Stomach smooth muscle (tissue), 2 donors: Measurements from ENCODE around the gene ZNF428.
A peak's percentile ranks its signal among the peaks of the same experiment; 100 is the strongest.
"Not testable (repeated sequence)": the region's sequence is repeated elsewhere in the genome, so short reads cannot be mapped to it uniquely, and the experiment has no call there.

Experiments
- H3K27ac ChIP-seq: one replicate; pipeline ENCODE4 v1.7.0; 2013; ENCODE audit warnings: mild to moderate bottlenecking, low read length, inconsistent platforms
- H3K27me3 ChIP-seq, 2 donors: one replicate each; pipeline ENCODE4 v1.7.0; 2013; ENCODE audit warnings: low read length in 2 of 2; ENCODE audit not compliant: insufficient read depth in 2 of 2, control insufficient read depth in 1 of 2
- H3K36me3 ChIP-seq, 2 donors: one replicate each; pipeline ENCODE4 v1.7.0; 2013; ENCODE audit warnings: low read length in 2 of 2; ENCODE audit not compliant: control insufficient read depth in 2 of 2, insufficient read depth in 2 of 2
- H3K4me1 ChIP-seq: one replicate; pipeline ENCODE4 v1.7.0; 2013; ENCODE audit warnings: low read length; ENCODE audit not compliant: control insufficient read depth, insufficient read depth
- H3K4me3 ChIP-seq, 2 donors: one replicate each; pipeline ENCODE4 v1.7.0; 2013; ENCODE audit warnings: low read length in 2 of 2
- H3K9ac ChIP-seq, 2 donors: one replicate each; pipeline ENCODE4 v1.7.0; 2013; ENCODE audit warnings: low read length in 2 of 2, mild to moderate bottlenecking in 1 of 2
- H3K9me3 ChIP-seq, 2 donors: one replicate each; pipeline ENCODE4 v1.7.0; 2013; ENCODE audit warnings: low read length in 2 of 2; ENCODE audit not compliant: control insufficient read depth in 2 of 2
- donor health status: healthy.
- donor health status: Pancreatic carcinoma.

ZNF428 gene

DNA sequence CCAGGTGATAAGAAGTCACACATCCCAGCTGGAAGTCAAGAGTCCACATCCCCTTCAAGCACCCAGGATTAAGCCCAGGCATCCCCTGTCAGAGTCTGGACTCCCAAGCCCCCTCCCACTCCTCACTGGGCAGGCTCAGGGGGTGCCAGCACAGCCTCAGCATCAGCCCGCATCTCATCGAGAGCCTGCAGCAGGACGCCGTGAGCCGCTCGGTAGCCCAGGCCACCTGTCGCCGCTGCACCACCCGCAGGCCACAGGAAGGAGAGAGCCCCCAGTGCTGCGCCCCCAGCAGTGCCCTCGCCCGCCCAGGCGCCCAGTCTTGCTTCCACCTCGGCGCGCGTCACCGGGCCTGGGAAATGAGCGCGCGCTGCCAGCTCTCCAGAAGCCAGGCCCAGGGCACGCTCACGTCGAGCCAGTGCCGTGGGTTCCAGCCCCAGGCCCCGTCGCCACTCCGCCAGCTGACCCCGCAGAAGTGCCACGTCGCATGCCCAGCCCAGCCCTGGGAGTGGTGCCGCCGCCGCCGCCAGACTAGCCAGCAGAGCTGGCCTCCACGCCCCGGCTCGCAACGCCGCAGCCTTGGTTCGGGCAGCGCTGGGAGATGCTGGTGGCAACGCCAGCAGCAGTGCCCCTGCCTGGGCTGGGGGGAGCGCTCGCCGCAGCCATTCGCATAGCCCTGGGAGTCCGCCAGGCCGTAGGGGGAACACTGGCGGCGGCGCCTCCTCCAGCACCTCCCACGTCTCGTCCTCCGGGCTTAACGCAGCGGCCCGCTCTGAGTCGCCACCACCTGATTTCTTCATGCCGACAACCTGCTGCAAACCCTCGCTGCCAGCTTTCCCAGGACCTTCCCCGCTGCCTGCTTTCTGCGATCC, 27.3 kb downstream of the ZNF428 start:
- H3K4me1 ChIP-seq, result peaks cover 33% of the 10 kb centered on the region
- H3K9me3 ChIP-seq, result no peaks in the 10 kb centered on the region
- H3K27ac ChIP-seq, result no peak overlapping the region
- no peak overlapping the region for H3K4me3 ChIP-seq
- peaks cover 22 to 26% of the 10 kb centered on the region in 2 donors for H3K36me3 ChIP-seq
- H3K9ac ChIP-seq, result no peak overlapping the region
- H3K27me3 ChIP-seq, result no peaks in the 10 kb centered on the region

DNA sequence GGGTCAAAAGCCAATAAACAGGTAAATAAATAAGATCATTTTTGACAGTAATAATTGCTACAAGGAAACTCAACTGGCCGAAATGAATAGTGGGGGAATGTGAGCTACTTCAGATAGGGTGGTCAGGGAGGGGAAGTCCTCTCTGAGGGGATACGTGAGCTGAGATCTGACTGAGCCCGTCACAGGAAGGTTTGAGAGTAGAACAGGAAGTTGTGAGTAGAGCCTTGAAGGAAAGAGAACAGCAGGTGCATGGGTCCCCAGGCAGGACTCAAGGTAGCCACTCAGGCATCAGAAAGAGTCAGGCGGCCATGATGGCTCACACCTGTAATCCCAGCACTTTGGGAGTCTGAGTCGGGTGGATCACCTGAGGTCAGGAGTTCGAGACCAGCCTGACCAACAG, 29.8 kb downstream of the ZNF428 start:
- no peak overlapping the region for H3K27ac ChIP-seq
- H3K36me3 ChIP-seq, result peaks cover 28 to 31% of the 10 kb centered on the region in 2 donors
- no peaks in the 10 kb centered on the region for H3K9me3 ChIP-seq
- H3K27me3 ChIP-seq, result no peaks in the 10 kb centered on the region
- H3K9ac ChIP-seq, result no peak overlapping the region
- H3K4me3 ChIP-seq, result no peak overlapping the region
- peaks cover 15% of the 10 kb centered on the region for H3K4me1 ChIP-seq

DNA sequence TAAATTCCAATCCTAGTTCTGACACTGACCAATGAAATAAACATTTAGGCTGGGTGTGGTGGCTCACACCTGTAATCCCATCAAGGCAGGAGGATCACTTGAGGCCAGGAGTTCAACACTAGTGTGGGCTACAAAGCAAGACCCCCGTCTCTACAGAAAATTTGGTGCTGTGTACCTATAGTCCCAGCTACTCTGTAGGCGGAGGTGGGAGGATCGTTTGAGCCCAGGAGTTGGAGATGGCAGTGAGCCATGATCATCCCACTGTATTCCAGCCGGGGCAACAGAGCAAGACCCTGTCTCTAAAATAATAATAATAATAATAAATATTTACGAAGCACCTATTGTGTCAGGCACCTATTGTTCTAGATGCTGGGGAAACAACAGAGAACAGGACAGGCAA, 30.2 kb downstream of the ZNF428 start:
- H3K9me3 ChIP-seq, result no peaks in the 10 kb centered on the region
- H3K4me3 ChIP-seq, result no peak overlapping the region
- H3K36me3 ChIP-seq, result peaks cover 28 to 31% of the 10 kb centered on the region in 2 donors
- peaks cover 11% of the 10 kb centered on the region for H3K4me1 ChIP-seq
- no peak overlapping the region for H3K27ac ChIP-seq
- no peaks in the 10 kb centered on the region for H3K27me3 ChIP-seq
- no peak overlapping the region for H3K9ac ChIP-seq

DNA sequence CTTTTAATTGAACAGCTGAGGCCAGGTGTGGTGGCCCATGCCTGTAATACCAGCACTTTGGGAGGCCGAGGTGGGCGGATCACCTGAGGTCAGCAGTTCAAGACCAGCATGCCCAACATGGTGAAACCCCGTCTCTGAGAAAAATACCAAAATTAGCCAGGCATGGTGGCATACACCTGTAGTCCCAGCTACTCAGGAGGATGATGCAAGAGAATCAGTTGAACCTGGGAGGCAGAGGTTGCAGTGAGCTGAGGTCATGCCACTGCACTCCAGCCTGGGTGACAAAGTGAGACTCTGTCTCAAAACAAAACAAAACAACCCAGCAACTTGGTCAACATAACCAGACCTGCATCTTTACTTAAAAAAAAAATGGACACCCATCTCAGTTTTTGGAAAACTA, 32.4 kb downstream of the ZNF428 start:
- not testable (repeated sequence) for H3K27ac ChIP-seq, H3K27me3 ChIP-seq, H3K9ac ChIP-seq, H3K4me1 ChIP-seq, H3K9me3 ChIP-seq, H3K4me3 ChIP-seq
- H3K36me3 ChIP-seq, result peaks cover 17 to 18% of the 10 kb centered on the region in 2 donors

DNA sequence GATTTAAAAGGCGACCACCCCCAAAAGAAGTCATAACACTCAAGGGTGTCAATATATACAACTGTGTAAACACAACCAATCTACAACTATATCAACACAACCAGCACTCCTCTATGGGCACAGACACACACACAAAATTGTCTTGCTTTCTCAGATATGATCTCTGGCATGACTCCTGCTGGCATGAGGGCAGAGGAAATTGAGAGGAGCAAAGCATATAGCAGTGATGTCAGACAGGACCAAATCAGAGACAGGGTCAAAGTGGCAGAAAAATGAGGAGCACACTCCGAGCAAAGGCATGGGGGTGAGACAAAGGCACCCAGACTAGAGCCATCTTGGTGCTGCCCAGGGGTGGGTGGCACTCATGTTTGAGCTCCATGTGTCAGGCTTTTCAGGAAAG, 33.1 kb downstream of the ZNF428 start:
- peaks cover 6% of the 10 kb centered on the region for H3K4me1 ChIP-seq
- H3K9ac ChIP-seq, result no peak overlapping the region
- no peaks in the 10 kb centered on the region for H3K9me3 ChIP-seq
- no peak overlapping the region for H3K27ac ChIP-seq
- peaks cover 17% of the 10 kb centered on the region in 2 donors for H3K36me3 ChIP-seq
- no peaks in the 10 kb centered on the region for H3K27me3 ChIP-seq
- no peak overlapping the region for H3K4me3 ChIP-seq

DNA sequence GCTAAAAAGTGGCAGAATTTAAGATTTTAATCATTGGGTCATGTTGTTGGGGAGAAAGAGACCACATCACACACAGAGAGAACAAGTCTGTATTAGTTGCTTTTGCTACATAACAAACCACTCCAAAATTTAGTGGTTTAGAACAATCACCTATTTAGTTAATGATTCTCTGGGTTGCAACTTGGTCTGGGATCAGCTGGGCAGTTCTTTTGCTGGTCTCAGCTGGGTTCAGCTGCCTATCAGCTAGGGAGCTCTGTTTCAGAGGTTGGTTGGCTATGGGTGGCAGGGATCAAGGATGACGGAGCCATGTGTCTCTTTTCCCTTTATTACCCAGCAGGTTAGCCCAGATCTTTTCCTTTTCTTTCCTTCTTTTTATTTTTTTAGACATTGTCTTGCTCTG, 34.9 kb downstream of the ZNF428 start:
- peaks cover 15% of the 10 kb centered on the region for H3K4me1 ChIP-seq
- no peaks in the 10 kb centered on the region for H3K9me3 ChIP-seq
- no peak overlapping the region for H3K27ac ChIP-seq
- H3K4me3 ChIP-seq, result no peak overlapping the region
- no peaks in the 10 kb centered on the region for H3K27me3 ChIP-seq
- H3K36me3 ChIP-seq, result peaks cover 5 to 10% of the 10 kb centered on the region in 2 donors
- no peak overlapping the region for H3K9ac ChIP-seq

DNA sequence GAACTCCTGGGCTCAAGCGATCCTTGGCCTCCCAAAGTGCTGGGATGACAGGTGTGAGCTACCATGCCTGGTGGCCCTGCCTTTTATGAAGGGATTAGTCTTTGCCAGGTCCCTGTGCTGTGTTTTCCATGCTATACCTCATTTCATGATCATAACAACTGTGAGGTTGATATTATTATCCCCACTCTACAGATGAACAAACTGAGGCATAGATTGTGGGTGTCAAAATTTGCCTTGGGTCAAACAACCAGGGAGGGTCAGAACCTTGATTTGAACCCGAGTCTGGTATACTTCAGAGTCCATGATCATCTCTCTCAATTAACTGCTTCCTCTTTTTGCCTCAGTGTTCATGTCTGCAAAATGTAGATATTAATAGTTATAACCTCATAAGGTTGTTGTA, 36.9 kb downstream of the ZNF428 start:
- Histone ChIP-seq H3K36me3 (peaks cover 5 to 6% of the 10 kb centered on the region in 2 donors), H3K4me1 (peaks cover 15% of the 10 kb centered on the region), H3K27ac (peak overlapping the region; percentile 18), H3K4me3 (no peak overlapping the region), H3K27me3 (no peaks in the 10 kb centered on the region), H3K9me3 (no peaks in the 10 kb centered on the region), H3K9ac (no peak overlapping the region)

DNA sequence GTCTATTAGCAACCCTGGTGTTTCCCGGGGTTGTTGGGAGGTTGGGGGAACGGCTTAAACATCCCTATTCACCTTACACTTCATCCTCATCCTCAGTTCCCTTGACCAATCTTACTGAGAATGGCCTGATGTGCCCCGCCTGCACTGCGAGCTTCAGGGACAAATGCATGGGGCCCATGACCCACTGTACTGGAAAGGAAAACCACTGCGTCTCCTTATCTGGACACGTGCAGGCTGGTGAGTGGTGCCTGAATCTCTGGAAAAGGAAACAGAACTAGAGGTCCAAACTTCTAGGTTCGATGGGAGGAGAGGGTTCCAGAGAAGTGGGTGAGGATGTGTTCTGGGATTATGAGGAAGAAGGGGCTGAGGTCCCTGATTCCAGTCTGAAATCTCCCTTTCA, 38.0 kb downstream of the ZNF428 start:
- H3K4me3 ChIP-seq, result peak overlapping the region; percentile 83 to 91
- H3K27me3 ChIP-seq, result no peaks in the 10 kb centered on the region
- H3K36me3 ChIP-seq, result peaks cover 3 to 5% of the 10 kb centered on the region in 2 donors
- H3K4me1 ChIP-seq, result peaks cover 17% of the 10 kb centered on the region
- peak overlapping the region; percentile 47 to 82 for H3K9ac ChIP-seq
- no peaks in the 10 kb centered on the region for H3K9me3 ChIP-seq
- peak overlapping the region; percentile 41 for H3K27ac ChIP-seq

DNA sequence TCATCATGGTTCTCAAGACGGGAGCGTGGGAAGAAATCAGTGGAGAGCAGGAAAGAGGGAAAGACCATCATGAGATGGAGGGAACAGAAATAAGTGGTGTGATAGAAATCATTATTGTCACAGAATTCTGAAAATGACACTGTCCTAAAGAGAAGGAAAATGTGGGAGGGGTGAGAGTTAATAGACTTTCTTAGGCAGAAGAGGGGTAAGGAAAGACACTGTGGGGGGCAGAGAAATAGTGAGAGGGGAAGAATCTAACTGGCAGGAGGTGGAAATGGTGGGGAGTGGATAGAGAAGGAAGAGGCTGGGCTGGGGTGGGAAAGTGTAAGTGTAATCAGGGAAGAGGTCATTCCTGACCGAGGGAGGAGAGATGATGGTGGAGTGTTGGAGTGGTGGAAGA, 40.6 kb downstream of the ZNF428 start:
- Histone ChIP-seq H3K4me1 (peaks cover 29% of the 10 kb centered on the region), H3K36me3 (no peaks in the 10 kb centered on the region), H3K4me3 (no peak overlapping the region), H3K27ac (no peak overlapping the region), H3K9me3 (no peaks in the 10 kb centered on the region), H3K27me3 (no peaks in the 10 kb centered on the region), H3K9ac (no peak overlapping the region)

DNA sequence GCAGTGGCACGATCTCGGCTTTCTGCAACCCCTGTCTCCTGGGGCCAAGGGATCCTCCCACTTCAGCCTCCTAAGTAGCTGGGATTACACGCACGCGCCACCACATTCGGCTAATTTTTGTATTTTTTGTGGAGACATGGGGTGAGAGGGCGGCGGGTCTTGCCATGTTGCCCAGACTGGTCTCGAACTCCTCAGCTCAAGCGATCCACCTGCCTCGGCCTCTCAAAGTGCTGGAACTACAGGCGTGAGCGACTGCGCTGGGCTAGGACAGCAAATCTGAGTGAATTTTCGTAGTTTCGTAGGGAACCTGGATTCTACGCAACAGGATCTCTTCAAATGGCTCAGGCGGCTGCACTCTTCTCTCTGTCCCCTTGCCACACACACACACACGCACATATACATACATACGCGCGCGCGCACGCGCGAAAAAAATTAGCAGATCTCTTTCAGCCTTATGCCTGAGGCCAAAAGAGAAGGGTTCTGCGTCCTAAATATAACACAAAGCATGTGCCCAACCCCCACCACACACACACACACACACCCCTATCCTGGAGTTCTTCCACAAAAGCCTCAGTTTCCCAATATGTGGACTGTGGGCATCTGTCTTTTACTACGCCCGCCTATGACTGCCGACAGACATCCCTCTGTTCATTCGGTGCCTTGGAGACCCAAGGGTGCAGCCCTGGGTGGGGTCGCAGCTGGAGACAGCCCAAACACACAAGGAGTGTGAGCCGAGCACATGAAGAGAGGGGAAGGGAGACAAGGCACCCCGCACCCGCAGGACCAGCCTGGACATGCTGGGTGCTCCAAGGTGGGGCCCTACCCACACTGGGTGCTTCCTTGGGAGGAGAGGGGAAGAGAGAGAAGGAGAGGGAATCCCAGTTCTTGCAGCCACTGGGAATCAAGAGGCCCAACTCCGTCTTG, 43.2 kb downstream of the ZNF428 start:
- Histone ChIP-seq H3K9ac (peak overlapping the region in 1 of 2 donors; percentile 55), H3K27me3 (no peaks in the 10 kb centered on the region), H3K9me3 (no peaks in the 10 kb centered on the region), H3K4me3 (peak overlapping the region; percentile 59 to 69), H3K27ac (peak overlapping the region; percentile 37), H3K4me1 (peaks cover 22% of the 10 kb centered on the region), H3K36me3 (no peaks in the 10 kb centered on the region)
